ENCODE results near the gene TEKT1. TPM values are rescaled to one million over a fixed set of nuclear protein-coding genes. Genes with fewer than 3 reads are reported as not detected.
"Not testable (repeated sequence)": the region's sequence is repeated elsewhere in the genome, so short reads cannot be mapped to it uniquely, and the experiment has no call there.

TEKT1 gene
- total RNA-seq = not detected in 2 replicates

- peak; percentile 68 for DNase-seq (ENCODE audit: low read depth)
- H3K4me3 ChIP-seq (ENCODE audit: low read depth, low read length) = peak within 1 kb of the TSS; percentile 48
- TF ChIP-seq, protein P1, sequence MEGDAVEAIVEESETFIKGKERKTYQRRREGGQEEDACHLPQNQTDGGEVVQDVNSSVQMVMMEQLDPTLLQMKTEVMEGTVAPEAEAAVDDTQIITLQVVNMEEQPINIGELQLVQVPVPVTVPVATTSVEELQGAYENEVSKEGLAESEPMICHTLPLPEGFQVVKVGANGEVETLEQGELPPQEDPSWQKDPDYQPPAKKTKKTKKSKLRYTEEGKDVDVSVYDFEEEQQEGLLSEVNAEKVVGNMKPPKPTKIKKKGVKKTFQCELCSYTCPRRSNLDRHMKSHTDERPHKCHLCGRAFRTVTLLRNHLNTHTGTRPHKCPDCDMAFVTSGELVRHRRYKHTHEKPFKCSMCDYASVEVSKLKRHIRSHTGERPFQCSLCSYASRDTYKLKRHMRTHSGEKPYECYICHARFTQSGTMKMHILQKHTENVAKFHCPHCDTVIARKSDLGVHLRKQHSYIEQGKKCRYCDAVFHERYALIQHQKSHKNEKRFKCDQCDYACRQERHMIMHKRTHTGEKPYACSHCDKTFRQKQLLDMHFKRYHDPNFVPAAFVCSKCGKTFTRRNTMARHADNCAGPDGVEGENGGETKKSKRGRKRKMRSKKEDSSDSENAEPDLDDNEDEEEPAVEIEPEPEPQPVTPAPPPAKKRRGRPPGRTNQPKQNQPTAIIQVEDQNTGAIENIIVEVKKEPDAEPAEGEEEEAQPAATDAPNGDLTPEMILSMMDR (IDR thresholded peaks at IDR 0.05; ENCODE audit: insufficient read depth, low read depth, low read length) = no peak
These were observed at the start of gene TEKT1 for GRCh38 chr17:6831661-6832263. Gene TEKT1 (minus strand): TSS chr17:6831729. CDS start chr17:6830376, 1,353 bp downstream.

DNA sequence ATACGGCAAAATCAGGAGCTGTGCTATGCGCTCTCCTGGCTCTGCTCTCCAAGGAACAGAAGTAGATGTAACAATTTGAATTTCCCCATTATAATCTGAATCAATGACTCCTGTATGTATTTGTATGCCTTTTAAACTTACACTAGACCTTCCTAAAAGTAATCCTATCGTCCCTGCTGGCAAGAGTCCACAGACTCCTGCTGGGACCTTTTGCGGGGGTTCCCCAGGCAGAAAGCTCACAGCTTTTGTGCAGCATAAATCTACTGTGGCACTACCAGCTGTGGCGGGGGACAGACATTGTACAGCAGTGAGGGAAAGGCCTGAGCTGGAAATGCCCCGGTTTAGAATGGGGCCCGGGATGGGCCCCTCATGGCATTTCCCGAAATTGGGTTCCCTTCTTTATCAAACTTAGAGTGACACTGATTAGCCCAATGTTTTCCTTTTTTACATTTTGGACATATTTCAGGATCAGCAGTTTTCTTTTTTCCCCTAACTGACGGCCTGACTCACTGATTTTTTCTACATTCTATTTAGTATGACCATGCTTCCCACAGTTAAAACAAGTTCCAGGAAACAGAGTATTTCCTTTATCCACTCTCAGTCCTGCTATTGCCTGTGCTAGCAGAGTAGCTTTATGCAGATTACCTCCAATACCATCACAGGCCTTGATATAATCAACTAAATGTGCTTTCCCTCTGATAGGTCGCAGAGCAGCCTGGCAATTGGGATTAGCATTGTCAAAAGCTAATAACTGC is 47.9 kb upstream of the TEKT1 start:
- H3K4me3 ChIP-seq (ENCODE audit: low read depth, low read length); DNase-seq (ENCODE audit: low read depth): not testable (repeated sequence)

- not testable (repeated sequence) for DNase-seq (ENCODE audit: low read depth); H3K4me3 ChIP-seq (ENCODE audit: low read depth, low read length)
These were observed 43.7 kb upstream of the TEKT1 start for GRCh38 chr17:6875276-6875675.

GRCh38 chr17:6872936-6873335 is 41.4 kb upstream of the TEKT1 start:
- H3K4me3 ChIP-seq (ENCODE audit: low read depth, low read length) = no peak overlapping the region
- no peak for DNase-seq (ENCODE audit: low read depth)
- TF ChIP-seq, protein P1 (IDR thresholded peaks at IDR 0.05; ENCODE audit: insufficient read depth, low read depth, low read length) = no peak

- peak; percentile 1 for DNase-seq (ENCODE audit: low read depth)
- TF ChIP-seq, protein P1 (IDR thresholded peaks at IDR 0.05; ENCODE audit: insufficient read depth, low read depth, low read length) = no peak
- H3K4me3 ChIP-seq (ENCODE audit: low read depth, low read length) = no peak overlapping the region
These were observed 39.3 kb upstream of the TEKT1 start for GRCh38 chr17:6870841-6871240.

GRCh38 chr17:6868582-6868981 is 37.1 kb upstream of the TEKT1 start:
- H3K4me3 ChIP-seq (ENCODE audit: low read depth, low read length) = no peak overlapping the region
- DNase-seq (ENCODE audit: low read depth) = no peak
- TF ChIP-seq, protein P1 (IDR thresholded peaks at IDR 0.05; ENCODE audit: insufficient read depth, low read depth, low read length) = no peak

GRCh38 chr17:6867849-6868248 is 36.3 kb upstream of the TEKT1 start:
- TF ChIP-seq, protein P1 (IDR thresholded peaks at IDR 0.05; ENCODE audit: insufficient read depth, low read depth, low read length) = no peak
- no peak overlapping the region for H3K4me3 ChIP-seq (ENCODE audit: low read depth, low read length)
- DNase-seq (ENCODE audit: low read depth) = no peak

DNA sequence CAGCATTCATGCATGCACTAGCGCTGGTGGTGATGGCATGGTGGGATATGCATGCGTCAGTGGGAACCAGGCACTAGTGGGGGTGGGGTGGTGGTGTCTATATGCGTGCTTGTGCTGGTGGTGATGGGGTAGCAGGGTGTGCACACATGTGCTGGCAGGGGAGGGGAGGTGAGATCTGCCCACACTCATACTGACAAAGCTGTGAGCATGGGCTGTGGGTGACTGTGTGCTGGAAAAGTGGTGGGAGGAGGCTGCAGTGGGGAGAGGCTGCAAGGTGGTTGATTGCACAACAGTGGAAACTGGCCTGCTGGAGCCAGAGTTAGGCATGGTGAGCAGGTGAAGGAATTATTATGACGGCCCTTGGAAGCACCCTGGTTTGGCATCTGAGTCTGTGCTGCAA is 31.3 kb upstream of the TEKT1 start:
- no peak overlapping the region for H3K4me3 ChIP-seq (ENCODE audit: low read depth, low read length)
- TF ChIP-seq, protein P1 (IDR thresholded peaks at IDR 0.05; ENCODE audit: insufficient read depth, low read depth, low read length) = no peak
- DNase-seq (ENCODE audit: low read depth) = no peak
